GM13977 (cell line): Measurements from ENCODE around the gene CADM2.

ENCODE experiments used
- DNase-seq: peaks from one replicate; pipeline ENCODE4 v3.0.0; 2012; ENCODE audit warnings: low spot score
- CTCF ChIP-seq: IDR thresholded peaks from 2 replicates; pipeline ENCODE4 v1.5.1; 2012; ENCODE audit warnings: mild to moderate bottlenecking, control low read depth; ENCODE audit not compliant: insufficient read depth; ENCODE audit errors: extremely low read depth, missing control alignments
- in situ Hi-C: fragments of 300-500 bp; cut with MboI; formaldehyde crosslinking; loops from one replicate; pipeline ENCODE4 v1.12.0; 2022; ENCODE audit warnings: low sequenced_read_pairs, low pct_unique_long_range_greater_than_20kb, mixed read lengths, inconsistent platforms; ENCODE audit not compliant: unreplicated experiment

Gene CADM2

GRCh38 chr3:85364296-85364909 is 405.6 kb downstream of the CADM2 start:
- DNase-seq: no peak
- in situ Hi-C loops: no loop called here
- no peak for TF ChIP-seq CTCF

GRCh38 chr3:85370341-85370740 is 411.6 kb downstream of the CADM2 start:
- in situ Hi-C loops: no loop called here
- no peak for TF ChIP-seq CTCF
- DNase-seq: no peak

- in situ Hi-C loops: no loop called here
- no peak for TF ChIP-seq CTCF
- DNase-seq: no peak
These were observed 417.3 kb downstream of the CADM2 start for GRCh38 chr3:85376131-85376530.

- DNase-seq: no peak
- no peak for TF ChIP-seq CTCF
These were observed 418.3 kb downstream of the CADM2 start for GRCh38 chr3:85377115-85377514.

GRCh38 chr3:85384372-85384771 is 425.6 kb downstream of the CADM2 start:
- in situ Hi-C loops: no loop called here
- TF ChIP-seq CTCF: no peak

More at GRCh38 chr3:85377115-85377514, 418.3 kb downstream of the CADM2 start:
- in situ Hi-C loops: no loop called here

GRCh38 chr3:85387913-85388505 is 429.2 kb downstream of the CADM2 start:
- in situ Hi-C loops: no loop called here
- DNase-seq: no peak
- TF ChIP-seq CTCF: no peak

More at GRCh38 chr3:85384372-85384771, 425.6 kb downstream of the CADM2 start:
- DNase-seq: no peak
